GM10248 (cell line): ENCODE results near the gene CORO2A.
A peak's percentile ranks its signal among the peaks of the same experiment; 100 is the strongest.
"Not testable (repeated sequence)": the region's sequence is repeated elsewhere in the genome, so short reads cannot be mapped to it uniquely, and the experiment has no call there.

Source experiments
- CTCF ChIA-PET: fragments of 300-600 bp; sonication (Branson Sonifier 250); formaldehyde crosslinking; extraction: SDS; loops from one replicate; lab custom pipeline; 2021; ENCODE audit warnings: antibody characterized with exemption; lab: Yijun Ruan, JAX
- POLR2A ChIA-PET: fragments of 350-650 bp; sonication (Branson Sonifier 250); formaldehyde crosslinking; extraction: SDS; loops from one replicate; lab custom pipeline; 2020; ENCODE audit warnings: antibody characterized with exemption; lab: Yijun Ruan, JAX
- DNase-seq: peaks from one replicate; pipeline ENCODE4 v3.0.0; 2012; ENCODE audit errors: extremely low spot score
- CTCF ChIP-seq: IDR thresholded peaks from 2 replicates; pipeline ENCODE4 v1.5.1; 2012; ENCODE audit warnings: mild to moderate bottlenecking, low read depth; ENCODE audit errors: extremely low read depth, missing control alignments, control extremely low read depth

CORO2A gene

GRCh38 chr9:98078895-98079294 lies 113.5 kb downstream of the CORO2A start:
- CTCF ChIA-PET, result interaction anchor here (0.7 to 1.5 kb wide), 4 partner anchors 43 to 185 kb away, joined by 3 to 6 read pairs (median 4); no protein-coding TSS in a partner anchor
- no peak for DNase-seq
- POLR2A ChIA-PET, result interaction anchor here (0.7 kb wide), 1 partner anchor 402 kb away, joined by 4 read pairs; no protein-coding TSS in a partner anchor
- no peak for TF ChIP-seq CTCF

- CTCF ChIA-PET, result interaction anchor here (0.8 to 1.4 kb wide), 2 partner anchors 22 to 154 kb away, joined by 3 read pairs; partner anchors contain the start of gene TRMO
- DNase-seq, POLR2A ChIA-PET: not testable (repeated sequence)
Observed at GRCh38 chr9:98076514-98076890, 115.9 kb downstream of the CORO2A start.

- DNase-seq, result no peak
- ChIA-PET CTCF (interaction anchor here (1.0 to 3.4 kb wide), 6 partner anchors 9 to 130 kb away, joined by 3 to 25 read pairs (median 13); partner anchors contain the start of genes NANS and TRIM14), POLR2A (no interaction called here)
- no peak for TF ChIP-seq CTCF
Observed at GRCh38 chr9:98075332-98075805, 117.1 kb downstream of the CORO2A start.

GRCh38 chr9:98074115-98074990 lies 118.1 kb downstream of the CORO2A start:
- DNase-seq, result peak; percentile 77
- peak; percentile 91 for TF ChIP-seq CTCF
- CTCF ChIA-PET, result interaction anchor here (0.6 to 3.4 kb wide), 38 partner anchors 10 to 197 kb away, joined by 3 to 25 read pairs (median 4); partner anchors contain the start of genes NANS and TRIM14
- POLR2A ChIA-PET, result interaction anchor here (1.6 kb wide), 1 partner anchor 18 kb away, joined by 6 read pairs; the partner anchor contains the start of gene NANS

- CTCF ChIA-PET, result interaction anchor here (1.0 to 1.8 kb wide), 5 partner anchors 8 to 27 kb away, joined by 3 to 6 read pairs (median 3); no protein-coding TSS in a partner anchor
- POLR2A ChIA-PET, result interaction anchor here (1.2 to 1.9 kb wide), 2 partner anchors 14 to 16 kb away, joined by 5 to 7 read pairs; partner anchors contain the start of gene NANS
- no peak for DNase-seq
- TF ChIP-seq CTCF, result no peak
Observed at GRCh38 chr9:98071737-98072136, 120.7 kb downstream of the CORO2A start.
